NCI-H1092 (cell line): ENCODE data around the gene AKTIP.
"Not testable (repeated sequence)": the region's sequence is repeated elsewhere in the genome, so short reads cannot be mapped to it uniquely, and the experiment has no call there.

Source experiments
- DNase-seq: peaks from one replicate; lab custom pipeline; 2025; lab: John Stamatoyannopoulos, UW

The AKTIP gene

DNA sequence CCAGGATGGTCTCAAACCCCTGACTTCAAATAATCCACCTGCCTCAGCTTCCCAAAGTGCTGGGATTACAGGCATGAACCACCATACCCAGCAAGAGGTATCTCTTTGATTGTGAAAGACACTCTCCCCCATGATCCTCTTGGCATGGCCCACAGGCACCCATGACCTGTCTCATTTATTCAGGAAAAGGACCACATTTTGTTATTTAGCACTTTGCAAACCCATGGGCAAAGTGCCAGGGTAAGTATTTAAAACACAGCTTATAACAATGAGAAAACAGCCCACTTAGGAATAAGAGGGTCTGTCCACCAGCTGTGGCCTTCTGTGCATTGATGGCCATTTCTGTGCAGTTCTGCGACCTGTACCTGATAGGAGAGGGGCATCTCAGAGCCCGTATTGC, 12.8 kb upstream of the AKTIP start:
- DNase-seq, result no peak

DNA sequence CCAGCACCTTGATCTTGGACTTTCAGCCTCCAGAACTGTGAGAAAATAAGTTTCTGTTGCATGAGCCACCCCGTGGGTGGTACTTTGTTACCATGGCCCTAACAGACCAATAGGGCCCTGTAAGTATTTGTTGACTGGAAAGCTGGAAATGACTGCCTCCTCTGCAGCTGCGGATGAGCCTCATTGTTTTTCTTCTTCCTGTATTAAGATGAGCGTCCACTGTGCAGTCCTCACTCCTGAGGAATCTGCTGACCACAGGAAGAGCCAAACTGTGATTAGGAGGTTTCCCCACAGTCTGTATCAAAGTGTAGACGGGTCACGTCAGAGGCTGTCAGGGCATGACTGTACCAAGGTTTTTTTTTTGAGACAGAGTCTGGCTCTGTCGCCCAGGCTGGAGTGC, 12.2 kb upstream of the AKTIP start:
- DNase-seq, result no peak

DNA sequence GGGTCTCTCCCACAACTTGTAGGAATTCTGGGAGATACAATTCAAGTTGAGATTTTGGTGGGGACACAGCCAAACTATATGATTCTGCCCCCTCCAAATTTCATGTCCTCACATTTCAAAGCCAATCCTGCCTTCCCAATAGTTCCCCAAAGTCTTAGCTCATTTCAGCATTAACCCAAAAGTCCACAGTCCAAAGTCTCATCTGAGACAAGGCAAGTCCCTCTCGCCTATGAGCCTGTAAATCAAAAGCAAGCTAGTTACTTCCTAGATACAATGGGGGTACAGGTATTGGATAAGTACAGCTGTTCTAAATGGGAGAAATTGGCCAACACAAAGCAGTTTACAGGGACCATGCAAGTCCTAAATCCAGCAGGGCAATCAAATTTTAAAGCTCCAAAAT, 9.8 kb upstream of the AKTIP start:
- not testable (repeated sequence) for DNase-seq

DNA sequence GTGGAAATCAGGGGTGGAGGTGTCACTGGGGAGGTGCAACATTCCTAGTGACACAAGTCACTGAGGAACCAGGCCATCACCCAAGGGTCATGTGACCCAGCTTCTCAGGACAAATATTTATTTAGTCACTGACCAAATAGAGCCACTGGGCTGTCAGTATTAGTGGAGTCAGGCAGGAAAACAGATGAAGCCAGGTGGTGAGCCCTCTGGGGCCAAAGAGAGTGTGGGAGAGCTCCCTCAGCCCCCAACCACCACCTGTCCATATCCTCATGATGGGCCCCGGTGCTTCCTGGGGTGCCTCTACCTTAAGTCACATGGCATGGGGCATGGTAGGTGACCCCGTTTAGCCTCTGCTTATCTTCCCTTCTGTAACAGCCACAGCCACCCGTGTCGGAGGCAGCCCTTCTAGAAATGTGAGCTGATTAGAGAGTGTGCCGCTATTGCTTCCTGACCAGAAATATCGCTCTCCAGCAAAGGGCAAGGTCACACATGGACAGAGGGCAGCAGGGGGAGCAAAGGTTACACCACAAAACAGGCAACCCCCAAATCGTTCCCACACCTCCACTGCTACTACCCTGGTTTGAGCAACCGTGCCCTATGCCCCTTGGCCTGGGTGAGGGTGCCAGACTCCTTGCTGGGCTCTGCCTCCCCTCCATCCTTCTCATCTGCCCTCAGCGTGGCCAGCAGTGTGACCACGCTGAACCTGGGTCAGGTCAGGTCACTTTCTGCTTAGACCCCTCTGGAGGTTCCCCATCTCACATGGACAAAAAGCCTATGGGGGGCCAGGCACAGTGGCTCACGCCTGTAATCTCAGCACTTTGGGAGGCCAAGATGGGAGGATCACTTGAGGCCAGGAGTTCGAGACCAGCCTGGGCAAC, 8.6 kb upstream of the AKTIP start:
- peak; percentile 10 for DNase-seq

DNA sequence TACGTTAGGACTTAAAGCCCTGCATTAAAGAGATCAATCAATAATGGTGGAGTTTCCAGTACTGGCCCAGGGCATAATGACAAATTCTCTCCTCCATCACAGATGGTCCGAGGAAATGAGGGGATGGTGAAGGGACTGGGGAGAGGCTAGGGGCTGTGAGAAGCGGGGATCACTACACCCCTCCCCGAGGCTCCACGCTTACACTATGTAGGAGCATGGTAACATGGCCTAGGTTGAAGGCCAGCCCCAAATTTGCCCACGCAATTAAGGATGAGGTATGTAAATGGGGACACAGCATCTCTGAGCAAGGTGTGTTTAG, 8.0 kb upstream of the AKTIP start:
- no peak for DNase-seq

DNA sequence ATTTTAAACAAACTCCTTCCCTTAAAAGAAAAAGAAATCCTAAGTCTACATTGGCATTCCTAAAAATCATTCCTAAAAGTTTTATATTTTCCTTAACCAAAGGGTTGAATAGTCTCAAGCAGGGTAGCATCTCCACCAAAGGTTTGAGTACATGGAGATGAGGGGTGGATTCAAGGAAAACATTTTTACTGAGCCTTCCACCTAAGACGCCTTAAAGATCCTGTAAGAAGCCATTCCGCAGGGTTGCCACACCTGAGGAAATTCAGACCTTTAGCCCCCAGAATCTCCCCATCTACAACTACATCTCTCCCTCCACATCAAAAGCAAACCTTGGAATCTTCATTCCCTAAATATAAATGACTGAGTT, 7.7 kb upstream of the AKTIP start:
- DNase-seq, result no peak

DNA sequence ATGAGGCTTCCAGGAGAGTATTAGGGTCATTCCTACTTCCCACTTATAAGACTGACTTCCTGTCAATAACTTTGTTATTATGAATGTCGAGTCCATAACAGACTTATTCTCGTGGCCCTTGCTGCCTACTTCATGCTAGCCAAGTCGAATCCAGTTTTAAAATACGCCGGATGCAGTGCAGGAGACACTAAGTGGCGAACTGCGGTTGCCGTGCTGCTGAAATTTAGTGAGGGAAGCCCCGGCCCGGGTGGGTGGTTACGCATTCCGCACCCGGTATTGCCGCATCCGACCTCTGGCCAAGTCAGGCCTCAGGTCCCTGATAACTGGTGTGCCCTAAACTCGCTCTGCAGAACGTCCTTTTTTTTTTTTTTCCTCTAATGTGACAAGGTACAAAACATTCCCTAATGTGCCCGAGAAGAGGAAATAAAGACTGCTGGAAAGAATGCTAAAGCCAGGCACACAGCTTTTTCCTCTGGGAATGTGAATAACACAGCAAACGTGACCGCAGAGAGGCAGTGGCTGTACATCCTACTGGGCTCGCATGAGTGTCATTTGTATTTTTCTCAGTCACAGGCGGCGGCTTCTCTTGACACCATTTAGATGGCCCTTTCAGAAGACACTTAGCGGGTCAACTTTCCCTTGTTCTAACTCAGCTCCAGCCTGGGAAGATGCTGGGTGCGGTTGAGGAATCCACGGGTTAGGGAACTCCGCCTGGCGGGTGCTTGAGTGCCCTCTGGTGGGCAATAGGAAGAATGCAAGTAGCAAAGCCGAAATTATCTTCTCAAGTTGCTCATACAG, 7.1 kb upstream of the AKTIP start:
- DNase-seq, result no peak

DNA sequence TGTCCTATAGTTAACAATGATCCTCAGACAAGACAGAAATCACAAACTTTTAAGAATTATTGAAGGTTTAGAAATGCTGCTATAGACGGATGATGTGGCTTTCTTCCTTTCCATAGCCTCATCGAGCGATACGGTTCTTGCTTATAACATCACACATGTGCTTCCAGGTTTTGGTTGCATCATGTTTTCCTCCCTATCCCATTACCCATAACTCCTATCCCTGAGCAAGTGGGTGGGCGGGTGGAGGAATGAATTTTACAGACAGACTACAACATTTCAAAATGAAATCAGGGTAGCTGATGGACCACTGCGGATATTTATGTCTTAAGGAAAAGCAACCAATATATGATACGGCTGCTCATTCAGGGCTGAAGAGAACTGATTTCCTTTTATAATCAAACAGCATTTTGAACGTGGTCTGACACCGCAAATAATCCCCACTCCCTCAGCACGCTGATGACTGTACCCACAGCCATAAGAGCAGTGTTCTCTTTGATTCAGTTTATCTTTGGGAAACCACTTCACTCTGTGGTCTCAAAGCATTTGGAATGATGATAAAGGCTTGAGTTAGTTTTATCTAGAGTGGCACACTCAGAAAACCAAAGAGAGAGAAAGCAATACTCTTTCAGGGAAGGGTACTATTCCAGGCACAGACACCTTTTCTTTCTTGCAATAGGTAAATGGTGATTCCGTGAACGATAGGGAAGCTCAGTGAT, 4.6 kb upstream of the AKTIP start:
- DNase-seq, result no peak

DNA sequence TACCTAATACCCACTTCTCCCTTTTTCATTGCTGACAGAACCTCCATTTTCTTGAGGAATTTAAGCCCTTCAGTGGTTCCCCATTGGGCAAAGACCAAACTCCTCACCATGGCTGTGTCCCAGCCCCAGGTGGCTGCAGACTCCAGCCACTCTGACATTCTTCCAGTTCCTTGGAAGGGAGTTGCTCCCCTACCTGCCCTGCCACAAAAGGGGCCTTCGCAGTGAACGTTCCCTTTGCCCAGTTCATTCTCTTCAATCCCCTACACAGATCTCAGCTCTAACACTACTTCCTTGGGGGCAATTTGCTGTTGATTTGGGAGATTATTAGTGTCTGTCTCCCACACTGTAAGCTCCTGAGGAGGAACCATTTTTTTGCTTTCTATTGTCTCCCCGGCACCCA, 3.2 kb upstream of the AKTIP start:
- no peak for DNase-seq

DNA sequence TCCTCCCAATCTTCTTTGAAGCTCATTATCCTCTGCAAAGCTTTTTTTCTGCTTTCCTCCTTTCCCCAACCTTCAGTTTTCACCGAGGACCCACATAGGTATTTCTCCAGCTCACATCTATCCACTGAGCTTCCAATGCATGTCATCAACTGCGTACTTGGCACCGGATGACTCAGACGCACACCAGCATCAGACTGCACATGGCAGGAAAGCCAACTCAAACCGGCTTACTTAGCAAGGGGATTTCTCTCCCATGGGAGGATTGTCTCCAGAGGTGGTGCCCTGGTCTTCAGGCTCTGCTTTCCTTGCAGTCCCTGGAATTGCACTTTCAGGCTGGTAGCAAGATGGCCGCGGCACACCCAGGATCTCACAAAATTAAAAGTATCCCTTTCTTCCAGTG, 1.7 kb upstream of the AKTIP start:
- DNase-seq, result no peak

DNA sequence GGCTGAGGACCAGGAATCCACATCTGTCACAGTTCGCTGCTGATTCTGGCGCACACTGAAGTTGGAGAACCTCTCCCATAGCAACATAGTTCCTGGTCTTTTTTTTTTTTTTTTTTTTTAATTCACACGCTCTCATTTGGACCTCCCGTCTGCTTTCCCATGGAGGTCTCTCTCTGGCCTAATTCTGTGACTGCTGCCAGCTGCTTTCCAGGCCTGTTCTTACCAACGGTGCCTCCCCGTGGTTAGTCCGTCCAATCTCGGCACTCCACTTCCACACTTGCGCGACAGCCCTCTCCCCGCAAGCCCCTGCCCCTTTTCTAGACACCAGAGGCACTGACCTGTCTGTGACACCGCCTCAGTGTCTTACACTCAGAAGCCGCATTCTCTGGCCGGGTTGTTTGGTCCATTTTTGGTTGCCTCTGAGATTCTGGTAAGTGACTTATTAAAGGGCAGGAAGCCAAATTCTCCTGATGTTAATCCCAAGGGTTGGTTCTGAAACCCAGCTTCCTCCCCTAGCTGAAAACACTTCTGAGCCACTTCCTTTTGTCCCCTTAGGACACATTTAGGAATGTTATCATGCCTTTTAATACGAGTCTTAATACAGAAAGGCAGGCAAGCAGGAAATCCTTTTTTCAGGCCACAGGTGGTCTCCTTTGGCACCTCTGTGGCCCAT, 1.1 kb upstream of the AKTIP start:
- peak; percentile 30 for DNase-seq

DNA sequence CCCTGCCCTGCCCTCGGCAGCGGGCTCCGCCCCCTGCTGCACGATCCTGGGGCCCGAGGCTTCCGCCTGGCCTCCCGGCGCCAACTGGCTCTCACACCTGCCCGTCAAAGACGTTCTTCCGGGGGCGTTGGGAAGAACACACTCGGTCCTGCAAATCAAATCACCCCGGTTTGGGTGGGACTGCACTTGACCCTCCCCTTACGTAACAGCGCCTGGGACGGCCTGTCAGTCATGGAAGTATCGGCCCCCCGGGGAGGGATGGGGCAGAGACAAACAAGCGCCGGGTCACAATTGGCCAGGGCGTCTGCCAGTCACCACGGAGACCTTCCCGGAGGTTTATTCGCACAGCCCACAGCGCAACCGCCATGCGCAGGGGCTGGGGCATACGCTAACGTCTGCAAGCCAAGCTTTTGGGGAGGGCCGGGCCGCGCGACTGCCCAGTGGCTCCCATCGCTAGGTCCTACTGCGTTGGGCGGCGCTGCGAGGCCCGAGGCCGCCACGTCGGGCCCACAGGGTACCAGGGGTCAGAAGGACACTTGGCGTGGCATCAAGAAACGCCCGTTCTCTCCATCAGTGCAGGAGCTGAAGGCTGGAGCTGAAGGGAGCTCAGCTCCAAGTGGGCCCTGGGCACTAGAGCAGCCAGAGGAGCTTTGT, 388 bp upstream of the AKTIP start:
- DNase-seq, result peak; percentile 100

DNA sequence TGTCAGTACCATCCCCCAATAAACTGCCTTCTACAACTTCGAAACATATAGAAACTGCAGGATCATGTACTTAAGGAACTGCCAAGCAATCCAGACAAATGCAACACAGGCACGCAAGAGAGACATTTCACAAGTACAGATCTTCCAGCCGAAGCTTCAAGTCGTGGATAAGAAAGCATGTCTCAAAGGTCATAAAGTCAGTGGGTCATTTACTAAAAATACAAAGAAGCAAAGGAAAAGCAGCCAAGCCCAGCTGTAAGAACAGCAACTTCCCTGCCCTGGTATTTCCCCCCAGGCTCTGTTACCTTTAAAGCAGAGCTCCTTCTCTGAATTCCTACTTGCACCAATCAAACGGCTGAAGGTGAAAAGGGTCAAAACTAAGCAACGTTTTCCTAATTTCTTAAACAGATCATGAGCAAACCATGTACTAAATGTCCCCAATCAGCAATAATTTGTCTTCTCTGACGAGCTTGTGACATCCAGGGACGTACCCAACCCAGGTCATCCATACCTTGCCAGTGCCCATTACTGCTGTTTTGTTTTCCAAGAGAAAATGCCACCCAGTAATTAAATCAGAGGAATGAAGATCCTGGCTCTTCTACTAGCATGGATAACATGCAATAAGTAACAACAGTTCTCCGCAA, 1.7 kb downstream of the AKTIP start:
- DNase-seq, result no peak

DNA sequence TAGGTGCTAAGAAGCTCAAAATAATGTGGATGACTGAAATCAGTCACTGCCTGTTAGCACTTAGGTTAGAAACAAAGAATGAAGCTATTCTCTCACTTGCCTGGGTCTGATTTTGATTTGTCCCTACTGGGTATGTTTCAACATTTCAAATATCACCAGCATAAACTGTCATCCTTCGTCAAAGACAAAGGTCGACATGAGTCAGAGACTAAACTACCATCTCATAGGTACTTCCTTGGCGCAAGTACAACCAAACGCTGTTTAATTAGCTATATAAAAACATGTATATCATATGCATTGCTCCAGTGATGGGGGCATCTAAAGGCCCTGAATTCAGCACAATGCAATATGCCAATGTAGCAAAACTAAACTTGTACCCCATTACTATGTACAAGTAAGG, 4.0 kb downstream of the AKTIP start:
- DNase-seq, result no peak

DNA sequence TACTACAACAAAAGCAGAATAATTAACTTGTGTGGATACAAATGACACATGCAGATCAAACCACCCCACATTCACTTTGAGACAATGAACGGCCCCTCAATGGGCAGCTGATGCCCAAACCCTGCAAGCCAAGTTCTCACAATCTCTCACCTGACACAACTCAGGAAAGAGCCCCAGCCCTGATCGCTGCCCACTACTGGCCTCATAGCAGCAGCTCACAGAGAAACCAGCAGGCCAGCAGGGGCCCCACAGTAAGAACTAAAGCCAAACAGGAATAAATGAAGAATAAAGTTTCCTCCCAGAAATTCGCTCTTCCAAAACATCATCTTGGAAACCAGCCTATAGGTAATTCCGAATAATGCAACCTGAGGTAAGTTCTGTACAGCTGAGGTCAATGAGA, 7.7 kb downstream of the AKTIP start:
- DNase-seq, result no peak

DNA sequence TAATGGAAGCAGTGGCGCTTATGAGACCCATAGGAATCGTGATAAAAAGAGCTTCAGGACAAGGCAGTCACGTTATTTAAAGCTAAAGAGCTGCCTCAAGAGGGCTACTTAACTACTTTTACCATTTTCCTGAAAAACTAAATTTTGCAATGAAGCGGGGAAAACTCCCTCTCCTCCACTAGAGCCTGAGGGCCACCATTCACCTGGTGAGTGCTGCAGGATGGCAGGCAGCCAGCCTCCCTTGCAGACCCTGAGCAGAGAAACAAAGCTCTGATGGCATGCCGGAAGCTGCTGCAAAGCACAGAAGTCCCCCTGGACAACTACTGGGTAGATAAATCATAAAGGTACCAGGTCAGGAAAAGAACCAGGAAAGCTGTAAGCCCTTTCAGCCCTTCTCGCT, 8.4 kb downstream of the AKTIP start:
- DNase-seq, result no peak

DNA sequence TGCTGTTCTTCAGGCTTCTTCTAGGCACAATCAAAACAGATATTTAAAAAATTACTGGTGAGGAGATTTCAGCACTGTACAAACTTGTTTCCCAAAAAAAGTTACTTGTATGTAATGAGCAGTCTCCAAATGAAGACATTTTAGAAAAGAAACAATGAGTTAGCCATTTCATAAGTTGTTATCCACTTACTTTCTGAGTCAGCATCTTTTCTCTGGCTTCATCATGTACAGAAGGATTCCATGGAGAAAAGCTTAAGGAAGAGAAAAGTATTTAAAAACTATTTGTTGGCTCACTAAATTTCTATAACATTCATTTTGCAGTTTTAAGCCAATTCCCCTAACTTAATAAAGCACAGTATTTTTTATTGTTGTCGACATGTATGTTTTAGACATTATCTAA, 10.5 kb downstream of the AKTIP start:
- no peak for DNase-seq

DNA sequence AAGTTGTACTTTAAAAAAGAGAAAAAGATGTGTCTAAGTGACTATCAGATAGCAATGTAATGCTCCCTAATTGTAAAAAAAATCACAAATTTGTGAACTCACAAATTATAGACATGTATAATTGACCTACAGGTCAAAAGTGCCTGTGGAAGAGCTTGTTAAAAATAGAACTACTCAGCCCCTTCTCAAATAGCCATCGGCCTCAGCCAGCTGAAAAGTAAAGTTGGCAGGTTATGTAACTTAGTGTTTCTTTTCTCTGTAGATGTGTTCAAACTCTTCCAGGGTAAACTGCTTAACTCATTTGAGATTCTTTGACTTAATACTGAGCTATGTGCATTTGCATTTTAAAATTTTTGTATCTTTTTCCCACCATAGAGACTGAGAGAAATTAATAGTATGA, 13.3 kb downstream of the AKTIP start:
- DNase-seq, result no peak

DNA sequence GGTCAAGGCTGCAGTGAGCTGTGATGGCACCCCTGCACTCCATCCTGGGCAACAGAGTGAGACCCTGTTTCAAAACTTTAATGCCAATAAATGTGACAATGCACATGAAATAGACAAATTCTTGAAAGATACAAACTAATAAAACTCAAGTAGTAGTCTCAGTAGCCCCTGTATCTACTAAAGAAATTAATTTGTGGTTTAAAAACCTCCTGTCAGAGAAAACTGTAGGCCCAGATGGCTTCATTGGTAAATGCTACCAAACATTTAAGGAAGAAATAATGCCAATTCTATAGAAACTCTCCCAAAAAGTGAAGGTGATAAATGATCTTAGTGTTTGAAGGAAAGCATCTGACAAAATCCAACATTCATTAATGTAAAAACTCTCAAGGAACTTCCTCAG, 16.8 kb downstream of the AKTIP start:
- no peak for DNase-seq

DNA sequence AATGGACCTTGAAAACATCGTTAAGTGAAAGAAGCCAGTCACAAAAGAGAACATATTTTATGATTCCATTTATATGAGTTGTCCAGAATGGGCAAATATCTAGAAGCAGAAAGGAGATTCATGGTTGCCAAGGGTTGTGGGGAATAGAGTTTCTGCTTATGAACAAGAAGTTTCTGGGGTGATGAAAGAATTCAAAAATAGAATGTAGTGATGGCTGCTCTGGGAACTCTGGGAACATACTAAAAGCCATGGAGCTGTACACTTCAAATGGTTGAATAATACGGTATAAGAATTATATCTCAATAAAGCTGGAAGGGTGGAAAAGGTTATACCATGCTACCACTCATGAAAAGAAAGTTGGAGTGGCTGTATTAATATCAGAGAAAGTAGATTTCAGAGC, 18.5 kb downstream of the AKTIP start:
- DNase-seq, result no peak

DNA sequence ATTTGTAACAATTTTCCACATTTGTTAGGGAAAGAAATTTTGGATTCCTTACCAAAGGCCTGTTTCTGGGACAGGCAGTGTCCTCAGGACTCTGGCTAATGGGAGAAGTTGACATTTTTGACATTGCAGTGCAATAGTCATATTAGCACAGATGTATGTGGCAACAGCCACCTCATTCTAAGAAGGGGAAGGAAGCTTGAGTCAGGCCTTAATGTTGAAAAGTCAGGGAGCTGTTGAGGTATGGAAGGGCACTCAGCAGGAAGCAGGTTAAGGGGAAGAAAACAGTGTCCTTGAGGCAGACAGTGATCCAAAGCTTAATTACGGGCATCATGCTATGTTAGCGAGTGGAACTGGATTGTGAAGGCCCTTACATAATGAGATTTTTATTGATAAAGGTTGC, 20.9 kb downstream of the AKTIP start:
- no peak for DNase-seq
